Omental fat pad (tissue), 4 donors: Measurements from ENCODE around the gene ZNF117. TPM values are rescaled to one million over a fixed set of nuclear protein-coding genes. Genes with fewer than 3 reads are reported as not detected.
"Not testable (repeated sequence)": the region's sequence is repeated elsewhere in the genome, so short reads cannot be mapped to it uniquely, and the experiment has no call there.

Experiments
- ATAC-seq: fragments of 150-250 bp; one replicate; pipeline ENCODE4 v1.9.1; 2016; ENCODE audit warnings: mild to moderate bottlenecking, moderate library complexity; ENCODE audit not compliant: low FRiP score
- DNase-seq: peaks from one replicate; pipeline ENCODE4 v3.0.0-alpha.2; 2019; ENCODE audit warnings: low spot score
- CTCF ChIP-seq, 3 donors: fragments of 450-650 bp; IDR thresholded peaks; one replicate each; pipeline ENCODE4 v1.5.1; 2016 to 2017; ENCODE audit warnings: antibody characterized with exemption in 3 of 3, mild to moderate bottlenecking in 3 of 3, moderate library complexity in 2 of 3
- small RNA-seq: library from RNA; depleted of rRNA; stranded (forward); fragments of <200 nt; gene quantifications from one replicate; pipeline ENCODE3, GENCODE V24; 2016
- total RNA-seq, 4 donors: library from RNA; depleted of rRNA; stranded (reverse); fragments of >200 nt; gene quantifications; one replicate each; pipeline ENCODE4 v1.1.0, GENCODE V29; 2016

ZNF117 gene
- total RNA-seq, 4 donors from 2014 or later = 16.3 to 47.3 (median 29.0) TPM

- ATAC-seq (no peak), DNase-seq (no peak)
- no peak for TF ChIP-seq CTCF (IDR thresholded peaks at IDR 0.05)
These were observed 44.1 kb downstream of the ZNF117 start for GRCh38 chr7:64946772-64947171.

GRCh38 chr7:64945503-64946175 lies 45.2 kb downstream of the ZNF117 start:
- ATAC-seq (no peak), DNase-seq (no peak)
- no peak for TF ChIP-seq CTCF (IDR thresholded peaks at IDR 0.05)

GRCh38 chr7:64944667-64945502 lies 46.0 kb downstream of the ZNF117 start:
- DNase-seq, ATAC-seq: not testable (repeated sequence)

GRCh38 chr7:64940021-64940420 lies 50.8 kb downstream of the ZNF117 start:
- ATAC-seq, DNase-seq: not testable (repeated sequence)

GRCh38 chr7:64938540-64938939 lies 52.3 kb downstream of the ZNF117 start:
- no peak for TF ChIP-seq CTCF (IDR thresholded peaks at IDR 0.05)
- DNase-seq (no peak), ATAC-seq (no peak)

GRCh38 chr7:64934478-64934877 lies 56.4 kb downstream of the ZNF117 start:
- TF ChIP-seq CTCF (IDR thresholded peaks at IDR 0.05) = no peak
- ATAC-seq (no peak), DNase-seq (no peak)

GRCh38 chr7:64928252-64929187 lies 62.3 kb downstream of the ZNF117 start:
- not testable (repeated sequence) for DNase-seq, ATAC-seq

Small RNAs within 50 kb of the gene (small RNA-seq; reads per million reads assigned to genes)
- gene RNU6-1229P = not detected

Other genes starting within 250 kb of the ZNF117 start
- gene ZNF138, start 196.6 kb downstream of the ZNF117 start, total RNA-seq = 10 to 100 TPM in 1 of 4 donors, 1 to 10 TPM in 3; 4.1 to 13.9 (median 7.8) TPM
- gene ZNF273, start 87.8 kb downstream of the ZNF117 start, total RNA-seq = 10 to 100 TPM in 1 of 4 donors, 1 to 10 TPM in 3; 2.4 to 12.9 (median 5.8) TPM
- 10 to 100 TPM; 26.3 to 85.8 (median 46.0) TPM for gene ERV3-1, start 15.7 kb upstream of the ZNF117 start, total RNA-seq